ENCODE measurements around the gene RAPGEF4.
"Not testable (repeated sequence)": the region's sequence is repeated elsewhere in the genome, so short reads cannot be mapped to it uniquely, and the experiment has no call there.

Gene RAPGEF4

DNA sequence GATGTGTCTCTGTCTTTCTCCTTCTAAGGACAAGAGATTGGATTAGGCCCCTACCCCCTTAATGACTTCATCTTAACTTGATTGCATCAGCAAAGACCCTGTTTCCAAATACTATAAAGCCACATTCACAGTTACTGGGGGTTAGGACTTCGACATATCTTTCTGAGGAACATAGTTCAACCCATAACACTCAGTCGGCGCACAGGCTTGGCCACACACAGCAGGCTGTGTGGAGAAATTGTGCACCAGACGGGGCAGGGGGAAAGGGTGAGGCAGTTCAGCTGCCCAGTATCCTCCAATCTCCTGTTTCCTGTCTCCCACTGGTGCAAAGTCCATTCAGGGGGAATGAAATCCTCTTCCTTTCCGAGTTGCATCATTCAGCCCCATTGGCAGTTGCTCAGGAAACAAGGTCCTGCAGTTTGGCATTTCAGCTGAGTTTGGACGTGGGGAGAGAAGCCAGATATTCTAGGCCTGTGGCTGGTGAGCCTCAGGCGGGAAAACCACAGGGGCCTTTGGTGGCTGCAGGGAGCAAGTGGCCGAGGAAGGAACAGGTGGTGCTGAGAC, 9.4 kb upstream of the RAPGEF4 start:
- DNase-seq = no peak

GRCh38 chr2:172730411-172730810, 5.2 kb upstream of the RAPGEF4 start:
- no peak for DNase-seq

GRCh38 chr2:172734711-172735581, 699 bp upstream of the RAPGEF4 start:
- peak; percentile 28 for DNase-seq

- DNase-seq = no peak
These were observed 954 bp downstream of the RAPGEF4 start for GRCh38 chr2:172736424-172737174.

DNA sequence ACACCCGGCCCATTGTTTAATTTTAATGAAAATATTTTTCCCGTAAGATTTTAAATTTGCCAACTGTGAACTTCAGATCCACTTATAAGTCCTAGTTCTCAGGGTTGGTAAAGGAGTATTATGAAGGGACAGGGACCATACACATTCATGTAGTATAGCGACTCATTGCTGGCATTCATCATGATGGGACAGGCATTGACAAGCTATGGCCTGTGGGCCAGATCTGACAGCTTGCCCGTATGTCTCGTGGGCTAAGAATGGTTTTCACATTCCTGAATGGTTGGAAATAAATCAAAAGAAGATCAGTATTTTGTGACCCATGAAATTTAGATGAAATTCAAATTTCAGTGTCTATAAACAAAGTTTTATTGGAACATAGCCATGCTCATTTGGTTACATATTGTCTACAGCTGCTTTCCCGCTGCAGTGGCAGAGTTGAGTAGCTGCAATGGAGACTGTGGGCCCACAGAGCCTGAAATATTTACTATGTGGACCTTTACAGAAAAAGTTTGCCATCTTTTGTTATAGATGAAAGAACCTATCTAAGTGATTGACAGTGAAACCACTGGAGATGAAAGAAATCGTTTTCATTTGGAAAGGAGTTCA, 4.1 kb downstream of the RAPGEF4 start:
- DNase-seq = no peak

DNA sequence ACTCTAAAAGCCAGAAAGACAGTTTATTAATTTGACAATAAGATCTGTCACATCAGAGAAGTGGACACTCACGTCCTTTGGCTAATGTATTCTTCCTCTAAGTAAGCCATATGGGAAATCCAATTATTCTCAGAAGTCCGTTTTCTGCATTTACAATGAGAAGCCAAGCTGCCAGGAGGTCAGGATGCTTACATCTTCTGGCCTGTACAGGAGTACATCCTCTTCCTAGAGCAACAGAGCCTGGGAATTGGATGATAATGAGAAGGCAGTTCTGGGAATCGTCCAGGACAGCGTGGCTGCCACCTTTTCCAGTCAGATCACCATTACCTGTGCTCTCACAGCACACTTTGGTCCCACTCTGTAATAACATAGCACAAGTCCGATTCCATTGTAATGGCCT, 5.2 kb downstream of the RAPGEF4 start:
- no peak for DNase-seq

- no peak for DNase-seq
These were observed 7.4 kb downstream of the RAPGEF4 start for GRCh38 chr2:172742931-172743540.

- DNase-seq = no peak
These were observed 8.3 kb downstream of the RAPGEF4 start for GRCh38 chr2:172743898-172744297.

GRCh38 chr2:172745636-172746035, 10.0 kb downstream of the RAPGEF4 start:
- no peak for DNase-seq

- not testable (repeated sequence) for DNase-seq
These were observed 12.9 kb downstream of the RAPGEF4 start for GRCh38 chr2:172748543-172748942.

DNA sequence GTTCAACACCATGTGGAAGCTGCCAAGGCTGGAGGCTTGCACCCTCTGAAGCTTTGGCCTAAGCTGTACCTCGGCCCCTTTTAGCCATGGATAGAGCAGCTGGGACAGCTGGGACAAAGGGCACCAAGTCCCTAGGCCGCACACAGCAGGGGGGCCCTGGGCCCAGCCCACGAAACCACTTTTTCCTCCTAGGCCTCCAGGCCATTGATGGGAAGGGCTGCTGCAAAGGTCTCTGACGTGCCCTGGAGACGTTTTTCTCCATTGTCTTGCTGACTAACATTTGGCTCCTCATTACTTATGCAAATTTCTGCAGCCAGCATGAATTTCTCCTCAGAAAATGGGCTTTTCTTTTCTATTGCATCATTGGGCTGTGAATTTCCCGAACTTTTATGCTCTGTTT, 13.7 kb downstream of the RAPGEF4 start:
- DNase-seq = no peak

- no peak for DNase-seq
These were observed 15.9 kb downstream of the RAPGEF4 start for GRCh38 chr2:172751564-172751963.

DNA sequence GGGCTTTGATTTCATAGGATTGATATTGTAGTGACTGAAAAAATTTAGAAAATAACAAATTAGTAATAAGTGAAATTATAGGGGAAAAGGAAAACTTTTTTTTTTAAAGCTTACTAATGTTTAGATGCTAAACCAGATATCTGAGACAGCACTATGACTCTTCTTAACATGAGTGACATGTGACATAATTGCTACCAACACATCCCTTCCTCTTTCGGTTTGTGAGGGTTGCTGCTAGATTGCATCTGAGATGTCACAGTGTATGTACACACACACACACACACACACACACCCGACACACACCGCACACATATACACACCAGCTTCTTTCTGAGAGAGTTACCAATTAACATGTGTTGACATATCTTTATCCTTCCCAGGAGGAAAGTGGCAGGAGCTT, 18.0 kb downstream of the RAPGEF4 start:
- DNase-seq = no peak

DNA sequence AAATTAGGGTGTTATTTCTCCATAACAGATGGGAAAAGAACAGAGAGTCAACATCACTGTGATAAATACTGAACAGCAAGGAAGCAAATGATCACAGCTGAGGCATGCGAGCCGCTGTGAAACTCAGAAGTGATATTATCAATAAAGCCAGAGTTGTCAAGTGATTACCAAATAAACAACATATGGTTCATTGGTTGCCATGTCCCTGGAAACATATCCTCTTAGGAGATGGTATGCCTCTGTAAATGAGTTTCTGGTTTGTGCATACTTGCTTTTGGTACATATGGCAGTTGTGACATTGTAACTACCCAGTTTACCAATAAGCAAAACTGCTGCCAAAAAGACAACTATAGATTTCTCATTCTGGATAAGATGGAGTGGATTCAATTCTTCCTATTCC, 23.8 kb downstream of the RAPGEF4 start:
- no peak for DNase-seq

- no peak for DNase-seq
These were observed 25.7 kb downstream of the RAPGEF4 start for GRCh38 chr2:172761306-172761705.

DNA sequence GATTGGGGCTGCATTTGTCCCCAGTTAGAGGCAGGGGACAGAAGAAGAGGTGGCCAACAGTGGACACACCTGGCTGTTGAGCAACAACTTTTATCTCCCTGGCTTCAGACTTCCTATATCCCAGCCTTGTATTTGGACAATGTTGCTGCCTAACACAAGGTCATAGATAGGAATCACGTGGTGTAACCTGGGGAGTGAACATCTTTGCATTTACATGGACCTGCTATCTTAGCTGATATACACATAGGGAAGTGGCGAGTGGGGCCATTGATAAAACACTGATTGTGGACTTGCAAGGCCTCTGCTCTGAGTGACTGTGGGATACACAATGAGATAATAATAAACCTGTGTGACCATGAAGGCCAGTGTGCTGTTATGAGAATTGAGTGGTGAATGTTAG, 26.9 kb downstream of the RAPGEF4 start:
- no peak for DNase-seq

- no peak for DNase-seq
These were observed 27.4 kb downstream of the RAPGEF4 start for GRCh38 chr2:172763079-172763478.

- no peak for DNase-seq
These were observed 30.0 kb downstream of the RAPGEF4 start for GRCh38 chr2:172765662-172766061.

GRCh38 chr2:172768401-172768800, 32.8 kb downstream of the RAPGEF4 start:
- DNase-seq = no peak

DNA sequence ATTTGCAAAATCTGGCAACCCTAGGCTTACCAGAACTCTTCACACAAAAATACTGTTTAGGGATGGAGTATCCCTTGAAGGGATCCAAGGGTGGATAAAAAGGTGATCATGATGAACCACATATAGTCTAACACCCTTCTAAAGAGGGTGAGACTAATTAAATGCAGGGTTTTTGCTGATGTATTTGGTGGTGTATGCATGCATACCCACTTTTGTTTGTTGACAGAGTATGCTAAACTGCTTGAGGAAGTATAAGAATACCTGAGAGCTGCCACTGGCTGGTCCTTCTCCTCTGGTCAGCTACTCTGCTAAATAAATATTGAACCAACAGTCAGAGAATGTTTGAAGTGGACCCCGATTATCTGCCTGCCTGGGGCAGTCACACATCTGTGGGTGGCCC, 34.2 kb downstream of the RAPGEF4 start:
- no peak for DNase-seq

DNA sequence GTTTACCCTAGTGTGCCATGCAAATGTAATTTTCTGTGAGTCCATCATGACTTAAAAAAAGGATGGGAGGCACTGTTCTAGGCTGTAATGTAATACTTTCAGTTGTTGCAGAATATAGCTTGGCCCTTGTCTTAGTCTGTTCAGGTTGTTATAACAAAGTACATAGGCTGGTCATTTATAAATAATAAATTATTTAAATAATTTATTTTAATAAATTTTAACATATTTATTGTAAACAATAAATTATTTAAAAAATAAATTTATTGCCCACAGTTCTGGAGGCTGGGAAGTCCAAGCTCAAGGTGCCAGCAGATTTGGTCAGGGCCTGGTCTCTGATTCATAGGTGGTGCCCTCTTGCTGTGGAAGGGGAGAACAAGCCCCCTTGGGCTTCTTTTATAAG, 35.2 kb downstream of the RAPGEF4 start:
- DNase-seq = no peak

DNA sequence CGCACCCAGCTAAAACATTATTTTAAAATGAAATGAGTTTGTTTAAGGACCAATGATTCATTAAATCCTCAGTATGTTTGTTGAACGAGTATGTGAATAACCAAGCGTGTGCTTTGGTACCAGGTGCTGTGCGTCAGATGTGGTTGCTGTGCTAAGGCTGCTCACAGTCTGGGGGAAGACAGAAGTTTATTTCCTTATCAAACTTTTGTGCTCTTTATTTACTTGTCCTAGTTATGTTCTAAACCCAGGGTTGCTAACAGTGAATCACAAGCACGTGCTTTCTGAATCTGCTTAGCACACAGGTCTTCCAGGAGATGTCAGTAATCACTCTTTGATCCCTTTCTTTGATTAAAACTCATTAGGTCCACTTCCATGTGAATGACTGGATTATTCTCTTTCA, 37.0 kb downstream of the RAPGEF4 start:
- DNase-seq = no peak

- DNase-seq = no peak
These were observed 38.7 kb downstream of the RAPGEF4 start for GRCh38 chr2:172774302-172774701.

Data from stimulated activated CD4-positive, alpha-beta T cell treated with anti-CD3 and anti-CD28 coated beads, Interleukin-4, amount 100 ng/mL, for 24 hours (primary cell).